HG03378 (cell line): Measurements from ENCODE around the gene WRNIP1.

Experiments used
- ATAC-seq: cut with Tn5 transposase; IDR thresholded peaks from one replicate; pipeline ENCODE4 v1.9.1; 2021; ENCODE audit warnings: mild to moderate bottlenecking, moderate library complexity; ENCODE audit not compliant: unreplicated experiment

WRNIP1 gene

GRCh38 chr6:2803731-2804429 lies 38.7 kb downstream of the WRNIP1 start:
- no peak for ATAC-seq

GRCh38 chr6:2804516-2804915 lies 39.3 kb downstream of the WRNIP1 start:
- ATAC-seq, result no peak

- ATAC-seq, result no peak
Measured at GRCh38 chr6:2805031-2805430, 39.8 kb downstream of the WRNIP1 start.

GRCh38 chr6:2806644-2807043 lies 41.5 kb downstream of the WRNIP1 start:
- no peak for ATAC-seq

GRCh38 chr6:2807342-2808090 lies 42.3 kb downstream of the WRNIP1 start:
- ATAC-seq, result no peak

- no peak for ATAC-seq
Measured at GRCh38 chr6:2809015-2809414, 43.8 kb downstream of the WRNIP1 start.

GRCh38 chr6:2810092-2810671 lies 45.0 kb downstream of the WRNIP1 start:
- no peak for ATAC-seq

GRCh38 chr6:2812695-2813094 lies 47.5 kb downstream of the WRNIP1 start:
- ATAC-seq, result no peak

GRCh38 chr6:2816158-2816557 lies 51.0 kb downstream of the WRNIP1 start:
- no peak for ATAC-seq

- ATAC-seq, result no peak
Measured at GRCh38 chr6:2817903-2818443, 52.8 kb downstream of the WRNIP1 start.

GRCh38 chr6:2818593-2818992 lies 53.4 kb downstream of the WRNIP1 start:
- ATAC-seq, result no peak

GRCh38 chr6:2819115-2819514 lies 53.9 kb downstream of the WRNIP1 start:
- ATAC-seq, result no peak

GRCh38 chr6:2819978-2820377 lies 54.8 kb downstream of the WRNIP1 start:
- ATAC-seq, result no peak

GRCh38 chr6:2820415-2820814 lies 55.2 kb downstream of the WRNIP1 start:
- ATAC-seq, result no peak

- ATAC-seq, result no peak
Measured at GRCh38 chr6:2821554-2821953, 56.4 kb downstream of the WRNIP1 start.

GRCh38 chr6:2823104-2823850 lies 58.1 kb downstream of the WRNIP1 start:
- ATAC-seq, result no peak

- no peak for ATAC-seq
Measured at GRCh38 chr6:2826131-2826530, 60.9 kb downstream of the WRNIP1 start.

- no peak for ATAC-seq
Measured at GRCh38 chr6:2827142-2827541, 61.9 kb downstream of the WRNIP1 start.

- ATAC-seq, result no peak
Measured at GRCh38 chr6:2828629-2829028, 63.4 kb downstream of the WRNIP1 start.

- ATAC-seq, result no peak
Measured at GRCh38 chr6:2829253-2829652, 64.1 kb downstream of the WRNIP1 start.

GRCh38 chr6:2830183-2830582 lies 65.0 kb downstream of the WRNIP1 start:
- no peak for ATAC-seq
